Ramos (cell line): ENCODE measurements around the gene STAT1.

Experiments used
- in situ Hi-C: fragments of 300-500 bp; cut with MboI; formaldehyde crosslinking; loops from one replicate; pipeline ENCODE4 v1.14.3; 2022; ENCODE audit warnings: low sequenced_read_pairs; ENCODE audit not compliant: unreplicated experiment

The STAT1 gene

DNA sequence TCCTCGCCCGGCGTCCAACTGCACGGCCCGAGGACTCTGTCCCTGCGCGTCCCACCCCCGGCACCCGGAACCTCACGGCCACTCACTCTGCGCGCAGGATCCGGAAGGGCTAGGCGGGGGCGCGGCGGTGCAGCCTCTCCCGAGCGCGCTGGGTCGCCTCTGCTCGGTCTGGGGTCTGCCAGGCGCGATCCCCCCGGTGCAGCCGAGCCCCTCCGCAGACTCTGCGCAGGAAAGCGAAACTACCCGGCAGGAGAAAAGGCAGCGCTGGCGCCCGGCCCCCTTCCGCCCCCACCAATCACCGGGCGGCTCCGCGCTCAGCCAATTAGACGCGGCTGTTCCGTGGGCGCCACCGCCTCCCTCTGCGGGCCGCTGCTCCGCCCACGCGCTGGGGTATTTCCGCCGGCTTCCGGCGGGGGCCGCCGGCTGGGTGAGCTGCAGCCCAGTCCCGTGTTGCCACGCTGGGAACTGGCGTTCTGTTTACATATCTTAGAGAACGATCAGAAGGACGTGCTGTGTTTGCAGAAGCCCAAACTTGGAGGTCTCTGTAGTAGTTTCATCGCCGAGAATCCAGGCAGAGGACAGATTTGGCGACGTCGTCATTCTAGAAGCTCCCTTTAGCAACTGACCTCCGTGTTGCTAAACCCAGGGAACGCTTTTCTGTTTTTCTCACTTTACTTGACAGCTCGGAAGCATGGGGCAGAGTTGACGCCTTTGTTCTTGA lies at the start of gene STAT1:
Gene STAT1, minus strand, starts transcription at position 240 of the 721 bp plus-strand sequence. CDS start 4,168 bp downstream, outside the sequence.
- in situ Hi-C loops, result no loop called here

DNA sequence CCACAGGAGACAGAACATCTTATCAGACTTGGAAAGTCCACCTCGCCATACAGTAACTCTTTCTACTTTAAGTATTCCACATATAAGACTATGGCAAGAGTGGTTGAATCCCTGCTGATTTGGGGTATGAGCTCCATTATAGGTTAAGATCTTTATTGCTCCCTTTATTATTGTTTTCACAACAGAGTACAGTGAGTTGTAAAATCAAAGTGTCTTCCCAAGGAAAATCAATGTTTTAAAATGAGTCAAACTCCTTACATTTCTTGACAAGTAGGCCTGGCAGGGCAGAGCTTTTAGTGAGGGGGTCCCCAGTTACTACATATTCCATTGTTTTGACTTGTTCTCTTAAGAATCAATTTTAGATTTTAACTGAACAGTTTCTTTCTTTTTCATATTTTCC lies 49.6 kb upstream of the STAT1 start:
- in situ Hi-C loops, result no loop called here

DNA sequence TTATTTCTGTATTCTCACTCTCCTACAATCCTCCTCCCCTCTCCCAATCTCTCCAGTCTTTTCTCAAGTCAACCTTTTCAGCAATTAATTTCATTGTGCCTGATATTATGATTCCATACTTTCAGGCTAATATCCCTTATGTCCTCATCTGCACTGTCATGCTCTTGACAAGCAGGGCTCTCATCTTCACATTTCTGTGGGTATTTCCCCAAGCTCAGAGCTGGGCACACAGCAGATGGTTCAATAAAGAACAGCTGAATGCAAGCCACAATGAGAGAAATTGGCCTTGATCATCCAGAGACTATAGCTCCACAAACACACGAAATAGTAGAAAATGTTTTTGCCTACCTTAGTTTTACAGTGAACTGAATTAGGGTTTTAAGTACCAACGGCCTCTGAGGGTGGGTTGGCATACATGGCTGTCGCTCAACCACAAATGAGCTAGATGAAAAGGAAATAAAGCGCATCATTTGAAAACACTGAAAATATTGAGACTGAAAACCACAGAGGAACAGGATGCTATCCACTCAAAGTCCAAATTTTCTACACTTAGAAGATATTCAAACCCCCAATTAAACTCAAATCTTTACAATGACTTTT lies 47.5 kb upstream of the STAT1 start:
- in situ Hi-C loops, result no loop called here

DNA sequence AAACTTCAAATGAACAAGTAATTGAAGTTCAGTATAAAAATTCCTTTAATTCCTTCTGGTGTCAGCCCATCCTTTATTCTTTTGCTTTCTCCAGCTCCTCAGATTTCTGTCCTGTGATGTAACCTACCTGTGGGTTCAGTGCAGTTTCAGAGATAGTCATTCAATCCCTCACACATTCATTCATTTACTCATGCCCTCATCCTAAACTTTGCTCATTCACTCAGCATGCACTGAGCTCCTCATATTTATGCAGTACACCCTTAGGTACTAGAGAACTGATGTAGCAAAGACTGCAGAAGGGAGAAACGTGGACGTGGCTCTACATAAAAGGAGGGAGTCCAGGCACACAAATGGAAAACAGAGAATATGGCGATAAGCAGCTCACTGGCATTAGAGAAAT lies 45.3 kb upstream of the STAT1 start:
- in situ Hi-C loops, result no loop called here

DNA sequence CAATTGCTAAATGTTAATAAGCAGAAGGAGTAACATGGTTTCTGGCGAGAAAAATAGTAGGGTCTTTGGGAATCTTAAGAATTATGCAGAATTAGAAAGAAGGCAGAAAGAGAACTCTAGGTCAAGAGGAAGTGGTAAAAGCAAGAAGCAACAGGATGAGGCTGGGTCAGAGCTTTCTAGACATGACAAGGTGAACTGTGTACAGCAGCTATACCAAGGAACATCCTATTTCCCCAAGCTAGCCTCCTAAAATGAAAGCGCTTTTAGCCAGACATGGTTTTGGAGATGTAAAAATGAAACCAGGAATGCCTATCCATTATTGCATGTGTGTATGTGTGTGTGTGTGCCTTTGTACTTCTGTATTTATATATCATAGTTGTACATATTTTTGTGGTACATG lies 42.3 kb upstream of the STAT1 start:
- in situ Hi-C loops, result no loop called here

DNA sequence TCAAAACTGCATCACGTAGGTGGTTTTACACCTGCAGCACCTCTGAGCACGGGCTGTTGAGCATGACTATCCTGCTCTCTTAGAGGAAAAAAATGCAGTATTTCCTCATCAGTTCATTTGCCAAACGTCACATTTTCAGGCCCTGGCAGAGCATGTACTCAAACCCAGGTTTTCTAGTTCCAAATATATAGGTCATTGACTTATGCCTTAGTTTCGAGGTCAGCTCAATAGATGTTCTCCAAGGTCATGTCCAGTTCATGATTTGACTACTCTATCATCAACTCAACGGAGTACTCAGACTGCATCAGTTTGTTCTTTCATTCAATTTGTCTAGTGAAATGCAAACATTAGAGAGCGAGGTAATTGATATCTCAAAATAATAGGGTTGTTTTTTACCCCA lies 39.3 kb upstream of the STAT1 start:
- in situ Hi-C loops, result no loop called here

DNA sequence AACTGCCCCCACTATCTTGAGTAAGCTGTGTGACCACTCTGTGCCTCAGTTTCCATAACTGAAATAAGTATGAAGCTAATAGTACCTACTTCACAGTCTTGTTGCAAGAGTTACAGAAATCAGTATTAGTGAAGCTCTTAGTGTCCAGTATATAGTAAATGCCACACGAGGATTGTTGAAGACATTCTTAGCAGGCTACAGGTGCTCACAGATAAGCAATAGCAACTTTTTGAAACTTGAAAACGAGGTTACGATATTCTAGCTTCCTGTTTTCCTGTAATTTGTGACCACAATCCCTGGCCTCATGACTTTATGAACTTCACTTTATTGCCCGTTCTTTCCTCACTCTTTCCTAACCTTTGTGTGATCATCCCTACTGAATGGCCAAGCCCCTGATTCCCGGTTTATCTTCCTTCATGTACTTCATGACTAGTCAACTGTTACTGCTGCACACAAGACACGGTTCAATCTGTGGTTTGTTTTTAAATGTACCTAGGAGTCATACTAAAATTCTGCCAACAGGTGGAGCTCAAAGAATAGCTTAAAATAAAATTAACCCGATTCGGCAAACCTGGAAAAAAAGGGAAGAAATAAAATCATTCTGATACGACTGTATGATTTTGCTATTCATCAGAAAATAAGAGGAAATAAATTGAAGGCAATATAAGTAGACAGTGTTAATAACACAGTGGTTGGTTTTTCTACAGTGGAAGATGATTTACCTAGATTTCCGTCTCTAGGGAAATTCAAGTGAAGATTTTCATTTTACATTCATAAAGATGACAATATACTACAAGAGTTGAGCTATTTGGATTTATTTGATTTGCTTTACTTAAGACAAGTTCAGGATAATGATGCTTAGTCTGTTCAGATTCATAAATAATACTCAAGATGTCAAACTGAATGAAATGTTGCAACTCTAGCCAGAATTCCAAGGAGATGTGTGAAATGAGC lies 38.1 kb upstream of the STAT1 start:
- in situ Hi-C loops, result no loop called here

DNA sequence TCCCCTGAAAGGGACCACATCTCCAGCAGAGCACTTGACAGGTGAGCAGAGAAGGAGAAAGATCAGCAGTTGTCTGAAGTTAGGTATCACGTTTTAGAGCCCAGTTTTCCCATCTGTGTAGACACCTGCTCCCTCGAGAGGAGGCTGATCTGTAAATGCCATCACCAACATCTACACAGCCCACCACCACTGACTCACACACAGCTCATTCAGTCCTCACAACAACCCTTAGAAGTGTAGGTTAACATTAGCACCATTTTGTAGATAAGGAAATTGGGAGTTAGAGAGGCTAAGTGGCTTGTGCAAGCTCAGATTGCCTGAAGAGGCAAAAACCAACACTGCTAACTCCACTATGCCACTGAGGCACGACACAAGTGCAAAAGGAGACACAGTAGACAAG lies 37.2 kb upstream of the STAT1 start:
- in situ Hi-C loops, result no loop called here

DNA sequence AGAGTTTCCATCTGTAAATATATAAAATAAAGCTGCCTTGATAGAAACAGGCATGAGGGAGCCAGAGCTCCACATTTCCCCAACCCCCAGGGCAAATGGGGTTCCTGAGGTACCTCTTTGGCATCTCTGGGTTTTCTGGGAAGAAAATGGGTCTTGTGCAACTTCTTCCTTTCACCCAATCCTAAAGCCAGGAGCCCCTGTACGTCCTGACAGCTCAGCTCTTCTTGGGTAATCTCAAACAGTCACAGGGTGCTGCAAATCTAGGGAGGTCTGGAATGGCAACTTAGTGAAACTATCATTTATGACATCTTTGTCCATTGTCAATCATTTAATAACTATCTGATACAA lies 36.6 kb upstream of the STAT1 start:
- in situ Hi-C loops, result no loop called here

DNA sequence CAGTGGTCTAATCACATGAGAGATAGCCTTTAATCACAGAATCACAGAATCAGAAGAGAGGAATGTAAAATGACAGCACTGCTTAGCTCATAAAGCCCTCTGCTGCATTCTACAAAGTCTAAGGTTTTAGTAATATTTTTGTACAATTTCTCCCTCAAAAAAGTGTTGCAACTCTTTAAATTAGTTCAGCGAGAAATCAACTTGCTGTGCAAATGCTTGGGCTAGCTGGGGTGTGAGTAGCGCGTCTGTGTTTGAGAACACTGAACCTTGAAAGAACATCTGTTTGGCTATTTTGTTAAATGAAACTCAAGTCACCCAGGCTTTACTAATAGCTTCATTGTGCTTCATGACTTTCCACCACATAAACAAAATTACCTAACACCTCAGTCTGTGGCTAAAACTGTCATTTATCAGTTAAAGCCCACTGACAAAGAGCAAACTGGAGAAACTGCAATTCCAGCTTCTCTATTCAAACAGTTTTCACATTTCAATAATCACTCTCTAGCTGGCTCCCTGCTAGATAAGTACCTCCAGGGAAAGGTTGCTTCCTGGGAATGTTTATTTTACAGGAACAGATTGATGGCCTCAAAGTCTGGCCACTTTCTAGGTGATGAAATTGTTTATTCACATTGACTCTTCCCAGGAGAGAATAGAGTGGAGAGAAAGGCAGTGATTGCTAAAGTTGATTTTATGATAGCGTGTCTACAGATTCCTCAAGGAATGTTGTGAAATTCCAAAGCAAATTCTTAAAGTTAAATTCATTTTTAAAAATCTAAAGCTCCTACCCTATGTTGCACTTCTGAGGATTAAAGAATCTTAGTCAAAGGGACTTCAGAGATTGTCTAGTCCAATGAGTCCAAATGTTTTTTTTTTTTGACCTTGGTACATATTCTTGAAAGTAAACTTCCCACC lies 36.0 kb upstream of the STAT1 start:
- in situ Hi-C loops, result loop anchor here (25.0 kb wide), 1 partner anchor 263 kb away; no protein-coding TSS in a partner anchor

DNA sequence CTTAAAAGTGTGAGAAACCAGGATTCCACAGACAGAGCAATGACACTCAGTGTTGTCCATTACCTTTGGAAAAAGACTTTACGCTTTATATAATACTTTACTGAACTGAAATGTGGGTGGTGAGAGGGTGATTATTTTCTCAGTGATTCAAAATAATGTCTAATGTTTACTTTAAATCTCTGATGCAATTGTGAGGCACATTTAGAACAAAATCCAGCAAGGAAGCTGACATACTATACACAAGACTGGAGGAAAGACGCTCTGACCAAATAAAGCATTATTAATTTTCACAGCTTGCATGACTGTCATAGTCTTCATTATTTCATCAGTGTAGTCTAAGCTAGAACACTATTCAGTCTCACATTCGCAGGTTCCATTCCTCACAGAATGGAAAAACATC lies 34.1 kb upstream of the STAT1 start:
- in situ Hi-C loops, result loop anchor here (25.0 kb wide), 1 partner anchor 261 kb away; no protein-coding TSS in a partner anchor

DNA sequence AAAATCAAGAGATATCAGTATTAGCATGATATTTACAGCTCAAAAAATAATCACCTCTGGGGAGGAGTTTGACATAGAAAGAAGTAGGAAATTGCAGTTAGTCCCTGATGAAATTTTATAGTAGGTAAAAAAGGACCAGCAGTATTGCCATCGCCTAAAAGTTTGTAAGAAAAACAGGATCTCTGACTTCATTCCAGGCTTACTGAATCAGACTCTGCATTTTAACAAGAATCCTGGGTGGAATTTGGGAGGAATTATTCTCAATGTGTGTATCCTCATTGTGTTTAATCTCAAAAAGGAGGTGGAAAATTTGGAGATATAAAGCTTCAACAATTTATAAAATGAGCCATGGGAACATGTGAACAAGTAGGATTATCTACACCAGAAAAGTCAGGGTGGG lies 31.2 kb upstream of the STAT1 start:
- in situ Hi-C loops, result loop anchor here (25.0 kb wide), 1 partner anchor 258 kb away; no protein-coding TSS in a partner anchor

DNA sequence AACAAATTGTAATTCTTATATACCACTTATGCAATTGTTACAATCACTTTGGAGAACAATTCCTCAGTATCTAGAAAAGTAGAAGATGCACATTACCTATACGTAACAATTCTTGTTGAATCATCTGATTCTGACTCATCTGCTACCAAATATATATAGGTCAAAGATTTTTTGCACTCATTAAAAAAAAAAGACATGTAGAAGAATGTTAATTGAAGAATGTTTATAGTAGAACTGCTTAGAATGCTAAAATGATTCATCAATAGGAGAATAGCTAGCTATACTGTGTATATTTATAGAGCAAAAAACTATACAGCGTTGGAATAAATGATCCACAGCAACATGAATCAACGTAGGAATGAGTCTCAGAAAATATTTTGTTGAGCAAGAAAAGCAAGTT lies 29.5 kb upstream of the STAT1 start:
- in situ Hi-C loops, result loop anchor here (25.0 kb wide), 1 partner anchor 256 kb away; no protein-coding TSS in a partner anchor

DNA sequence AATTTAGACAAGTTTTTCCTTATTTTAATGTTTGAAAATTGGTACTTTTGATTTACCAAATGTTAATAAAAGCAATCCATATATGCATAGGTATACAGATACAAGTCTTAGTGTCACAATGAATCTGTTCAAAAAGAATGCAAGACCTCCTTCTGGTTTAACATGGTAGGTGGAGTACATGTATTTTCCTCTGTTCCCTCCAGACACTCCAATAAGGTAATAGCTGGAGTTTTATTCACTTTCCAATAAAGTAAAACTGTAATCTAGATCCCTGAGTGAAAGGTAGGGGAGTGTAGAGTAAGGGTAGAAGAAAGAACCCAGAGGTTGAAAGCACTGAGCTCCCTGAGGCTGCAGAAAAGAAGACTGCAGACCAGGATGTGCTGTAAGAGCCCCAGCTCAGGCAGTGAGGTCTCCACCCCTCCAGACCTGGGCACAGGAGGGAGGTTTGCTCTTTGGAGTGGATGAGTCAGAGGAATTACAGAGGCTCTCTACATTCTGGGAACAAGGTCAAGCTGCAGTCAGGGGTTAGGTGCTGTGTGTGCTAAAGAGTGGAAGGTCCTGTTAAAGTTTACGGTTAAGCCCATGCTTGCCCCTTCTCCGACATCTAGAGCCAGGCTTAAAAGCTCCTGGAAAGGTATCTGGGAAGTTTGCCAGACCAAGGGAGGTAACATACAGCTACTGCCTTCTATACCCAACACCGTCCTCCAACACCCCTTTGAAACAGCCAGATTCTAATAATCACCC lies 27.6 kb upstream of the STAT1 start:
- in situ Hi-C loops, result loop anchor here (25.0 kb wide), 1 partner anchor 254 kb away; no protein-coding TSS in a partner anchor

DNA sequence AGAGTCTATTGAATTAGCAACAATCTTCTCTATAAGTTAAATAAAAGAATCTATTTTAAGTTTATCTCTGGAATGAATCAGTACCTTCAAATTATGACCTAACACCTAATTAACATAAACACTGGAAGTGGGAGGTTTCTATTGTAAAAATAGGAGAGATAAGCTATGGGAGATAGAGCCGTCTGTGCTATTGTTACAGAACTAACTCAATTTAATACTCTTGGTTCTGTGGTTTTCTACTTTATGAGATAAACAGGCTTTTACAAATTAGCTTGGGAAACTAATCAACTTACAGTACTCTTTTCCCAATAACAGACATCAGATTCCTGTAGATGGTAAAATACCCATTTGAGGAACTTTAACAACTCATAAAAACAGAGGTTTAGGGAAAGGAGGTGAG lies 25.6 kb upstream of the STAT1 start:
- in situ Hi-C loops, result loop anchor here (25.0 kb wide), 1 partner anchor 252 kb away; no protein-coding TSS in a partner anchor

DNA sequence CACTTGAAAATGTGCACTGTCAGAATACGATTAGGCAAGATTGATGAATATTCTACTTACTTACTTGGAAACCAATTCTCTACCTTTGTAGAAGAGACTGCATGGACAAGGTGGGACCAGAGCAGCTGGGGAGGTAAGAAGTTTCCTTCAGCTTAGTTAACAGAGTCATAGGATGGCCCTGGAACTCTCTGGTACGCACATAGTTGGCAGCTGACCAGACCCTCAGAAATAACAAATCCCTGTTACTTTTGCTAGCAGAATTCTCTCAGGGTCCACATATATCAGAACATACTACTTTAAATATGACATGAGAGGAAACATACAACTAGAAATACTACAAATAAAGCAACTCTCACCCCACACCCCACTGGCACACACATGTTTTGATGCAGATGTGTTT lies 24.8 kb upstream of the STAT1 start:
- in situ Hi-C loops, result loop anchor here (25.0 kb wide), 1 partner anchor 251 kb away; no protein-coding TSS in a partner anchor

DNA sequence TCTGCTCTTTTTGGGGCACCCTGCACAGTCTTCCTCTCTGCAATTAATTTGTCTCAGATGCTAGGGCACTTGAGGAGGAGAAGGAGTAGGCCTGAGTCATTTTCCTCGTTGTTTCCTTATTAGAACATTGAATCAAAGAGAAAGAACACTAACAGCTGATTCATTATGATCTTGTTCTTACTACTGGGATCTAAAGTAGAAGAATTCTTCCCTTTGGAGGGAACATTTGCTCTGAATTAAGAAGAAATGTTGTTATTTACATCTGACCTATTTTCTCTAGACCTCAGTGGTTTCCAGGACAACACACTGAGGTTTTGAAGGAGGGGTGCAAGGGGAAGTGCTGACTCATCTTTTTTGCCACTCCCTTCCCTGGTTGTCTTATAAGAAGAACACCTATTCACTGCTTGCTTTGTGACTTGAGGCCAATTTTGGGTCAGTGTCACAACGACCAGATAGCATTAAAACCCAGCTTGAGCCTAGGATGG lies 24.3 kb upstream of the STAT1 start:
- in situ Hi-C loops, result loop anchor here (25.0 kb wide), 1 partner anchor 251 kb away; no protein-coding TSS in a partner anchor

DNA sequence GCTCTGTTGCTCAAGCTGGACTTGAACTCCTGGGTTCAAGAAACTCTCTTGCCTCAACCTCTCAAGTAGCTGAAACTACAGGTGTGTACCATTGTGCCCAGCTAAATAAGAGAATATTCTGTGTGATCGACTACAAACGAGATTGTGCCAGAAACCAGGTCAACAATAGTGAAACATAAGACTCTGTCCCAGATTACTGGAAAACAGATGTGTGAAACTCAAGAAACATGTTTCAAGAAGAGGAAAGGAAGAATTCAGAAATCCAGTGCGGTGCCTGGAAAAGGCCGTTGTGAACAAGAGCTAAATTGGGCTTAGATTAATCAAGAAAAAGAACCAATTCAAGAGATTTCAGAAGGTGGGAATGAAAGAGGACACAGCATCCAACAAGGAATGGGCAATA lies 23.4 kb upstream of the STAT1 start:
- in situ Hi-C loops, result loop anchor here (25.0 kb wide), 1 partner anchor 250 kb away; no protein-coding TSS in a partner anchor

DNA sequence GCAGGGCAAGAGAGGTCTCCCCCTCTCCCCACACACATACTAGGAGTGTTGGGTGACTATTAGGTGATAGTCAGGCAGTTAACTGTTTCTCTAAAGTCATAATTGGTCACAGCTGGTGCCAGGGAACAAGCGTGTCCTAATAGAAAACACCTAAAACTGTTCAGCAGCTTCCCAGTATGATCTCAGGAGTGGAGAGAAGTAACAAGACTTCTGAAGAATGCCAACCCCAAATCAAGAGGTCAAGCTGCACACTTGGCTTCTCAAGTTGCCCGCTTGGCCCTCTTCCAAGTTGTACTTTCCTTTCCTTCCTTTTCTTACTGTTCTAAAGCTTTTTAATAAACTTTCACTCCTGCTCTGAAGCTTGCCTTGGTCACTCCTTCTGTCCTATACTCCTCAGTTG lies 22.4 kb upstream of the STAT1 start:
- in situ Hi-C loops, result loop anchor here (25.0 kb wide), 1 partner anchor 249 kb away; no protein-coding TSS in a partner anchor
